NB4 (cell line): Measurements from ENCODE around the gene RHOH.

Experiments used
- POLR2A ChIP-seq: IDR thresholded peaks from 2 replicates; pipeline ENCODE4 v1.6.1; 2011; ENCODE audit warnings: mild to moderate bottlenecking; ENCODE audit not compliant: insufficient read length; ENCODE audit errors: extremely low read depth
- TF ChIP-seq, protein P1 (sequence below): IDR thresholded peaks from 2 replicates; pipeline ENCODE4 v1.6.1; 2011; ENCODE audit warnings: low read depth, low read length
- TF ChIP-seq, protein P2 (sequence below): IDR thresholded peaks from one replicate; pipeline ENCODE4 v1.5.1; 2012; ENCODE audit warnings: low read depth, low read length

DNA sequence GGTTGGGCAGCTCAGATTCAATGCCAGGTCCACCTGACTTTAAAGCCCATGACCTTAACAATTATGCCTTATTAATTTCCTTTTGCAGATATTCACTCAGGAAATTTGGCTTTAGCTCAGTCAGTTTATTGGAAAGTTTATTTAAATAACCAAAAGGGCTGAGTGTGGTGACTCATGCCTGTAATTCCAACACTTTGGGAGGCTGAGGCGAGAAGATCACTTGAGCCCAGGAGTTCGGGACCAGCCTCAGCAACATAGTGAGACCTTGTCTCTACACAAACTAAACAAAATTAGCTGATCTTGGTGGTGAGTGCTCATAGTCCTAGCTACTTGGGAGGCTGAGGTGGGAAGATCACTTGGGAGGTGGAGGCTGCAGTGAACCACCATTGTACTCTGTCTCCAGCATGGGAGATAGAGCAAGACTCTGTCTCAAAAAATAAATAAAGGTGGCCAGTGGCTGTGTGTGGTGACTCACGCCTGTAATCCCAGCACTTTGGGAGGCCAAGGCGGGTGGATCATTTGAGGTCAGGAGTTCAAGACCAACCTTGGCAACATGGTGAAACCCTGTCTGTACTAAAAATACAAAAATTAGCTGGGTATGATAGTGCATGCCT is 43.3 kb downstream of the RHOH start:
- TF ChIP-seq, protein P1, sequence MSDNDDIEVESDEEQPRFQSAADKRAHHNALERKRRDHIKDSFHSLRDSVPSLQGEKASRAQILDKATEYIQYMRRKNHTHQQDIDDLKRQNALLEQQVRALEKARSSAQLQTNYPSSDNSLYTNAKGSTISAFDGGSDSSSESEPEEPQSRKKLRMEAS, result no peak
- TF ChIP-seq, protein P2, sequence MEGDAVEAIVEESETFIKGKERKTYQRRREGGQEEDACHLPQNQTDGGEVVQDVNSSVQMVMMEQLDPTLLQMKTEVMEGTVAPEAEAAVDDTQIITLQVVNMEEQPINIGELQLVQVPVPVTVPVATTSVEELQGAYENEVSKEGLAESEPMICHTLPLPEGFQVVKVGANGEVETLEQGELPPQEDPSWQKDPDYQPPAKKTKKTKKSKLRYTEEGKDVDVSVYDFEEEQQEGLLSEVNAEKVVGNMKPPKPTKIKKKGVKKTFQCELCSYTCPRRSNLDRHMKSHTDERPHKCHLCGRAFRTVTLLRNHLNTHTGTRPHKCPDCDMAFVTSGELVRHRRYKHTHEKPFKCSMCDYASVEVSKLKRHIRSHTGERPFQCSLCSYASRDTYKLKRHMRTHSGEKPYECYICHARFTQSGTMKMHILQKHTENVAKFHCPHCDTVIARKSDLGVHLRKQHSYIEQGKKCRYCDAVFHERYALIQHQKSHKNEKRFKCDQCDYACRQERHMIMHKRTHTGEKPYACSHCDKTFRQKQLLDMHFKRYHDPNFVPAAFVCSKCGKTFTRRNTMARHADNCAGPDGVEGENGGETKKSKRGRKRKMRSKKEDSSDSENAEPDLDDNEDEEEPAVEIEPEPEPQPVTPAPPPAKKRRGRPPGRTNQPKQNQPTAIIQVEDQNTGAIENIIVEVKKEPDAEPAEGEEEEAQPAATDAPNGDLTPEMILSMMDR, result no peak
- TF ChIP-seq POLR2A, result no peak
